HepG2 (cell line): ENCODE data around the gene FCGR3B. TPM values are rescaled to one million over a fixed set of nuclear protein-coding genes. Genes with fewer than 3 reads are reported as not detected.
"Not testable (repeated sequence)": the region's sequence is repeated elsewhere in the genome, so short reads cannot be mapped to it uniquely, and the experiment has no call there.

Experiments
- ATAC-seq: fragments of 200-7000 bp; cut with Tn5 transposase; 3 replicates; pipeline ENCODE4 v1.9.1; 2020; ENCODE audit warnings: mild to moderate bottlenecking, moderate library complexity
- BruUV-seq: library from RNA; stranded (reverse); fragments of 400-500 nt; replicated peaks from 2 replicates; lab custom pipeline; 2021; lab: Mats Ljungman, UMichigan
- CTCF ChIA-PET: fragments of 300-600 bp; formaldehyde crosslinking; extraction: SDS; loops from one replicate; lab custom pipeline; 2021; ENCODE audit warnings: low total read pairs, inconsistent platforms, low intra/inter-chr PET ratio; lab: Yijun Ruan, JAX
- POLR2A ChIA-PET: fragments of 350-600 bp; sonication (Branson Sonifier 250); formaldehyde crosslinking; loops from one replicate; lab custom pipeline; 2020; ENCODE audit warnings: antibody characterized with exemption, inconsistent platforms; lab: Yijun Ruan, JAX
- DNase-seq: peaks from one replicate; pipeline ENCODE4 v3.0.0-alpha.2; 2015; ENCODE audit warnings: low spot score
- FAIRE-seq: peaks from 3 replicates; lab custom pipeline; 2011; peaks lifted over from hg19 to GRCh38; lab: Jason Lieb, UNC
- H2AFZ ChIP-seq: one replicate; pipeline ENCODE4 v1.6.1; 2011; ENCODE audit warnings: low read length, inconsistent platforms
- H3K27ac ChIP-seq: fragments of 300-600 bp; 3 replicates; pipeline ENCODE4 v1.8.0; 2011; ENCODE audit warnings: mixed run types, mild to moderate bottlenecking, mixed read lengths, low read length, inconsistent platforms; ENCODE audit not compliant: insufficient read depth; ENCODE audit errors: extremely low read length
- H3K27me3 ChIP-seq, 2 experiments: fragments of 200-600 bp in 1 of 2; 2 replicates in 1 of 2; 3 replicates in 1 of 2; pipeline versions ENCODE4 v1.6.0 to v1.8.0; 2011; ENCODE audit warnings: low read length in 2 of 2, mild to moderate bottlenecking in 2 of 2, moderate library complexity in 2 of 2, inconsistent platforms in 1 of 2; ENCODE audit not compliant: insufficient read depth in 2 of 2, control insufficient read depth in 1 of 2
- H3K36me3 ChIP-seq, 2 experiments: fragments of 200-600 bp in 1 of 2; replicated peaks in 1 of 2; 2 replicates in 1 of 2; 3 replicates in 1 of 2; pipeline versions ENCODE4 v1.5.1 to v1.8.0; 2011; ENCODE audit warnings: low read length in 2 of 2, inconsistent platforms in 1 of 2; ENCODE audit not compliant: insufficient read depth in 2 of 2, control insufficient read depth in 1 of 2
- H3K4me1 ChIP-seq: 2 replicates; pipeline ENCODE4 v1.5.1; 2012; ENCODE audit warnings: low read length, inconsistent platforms; ENCODE audit not compliant: insufficient read depth
- H3K4me2 ChIP-seq: 2 replicates; pipeline ENCODE4 v1.6.0; 2011; ENCODE audit warnings: low read depth, low read length, inconsistent platforms
- H3K4me3 ChIP-seq, 3 experiments: fragments of 200-600 bp in 1 of 3; sonication (generic), shearing (Covaris generic) in 1 of 3; replicated peaks in 1 of 3; 2 replicates each; pipeline ENCODE4 v1.5.1; 2011 to 2016; ENCODE audit warnings: low read length in 3 of 3, inconsistent platforms in 2 of 3, low read depth in 2 of 3, mild to moderate bottlenecking in 2 of 3, control low read depth in 1 of 3, mixed read lengths in 1 of 3; ENCODE audit not compliant: insufficient read depth in 1 of 3
- H3K79me2 ChIP-seq: one replicate; pipeline ENCODE4 v1.6.1; 2011; ENCODE audit warnings: low read length, inconsistent platforms; ENCODE audit not compliant: insufficient read depth
- H3K9ac ChIP-seq: 2 replicates; pipeline ENCODE4 v1.6.0; 2011; ENCODE audit warnings: mild to moderate bottlenecking, low read depth, low read length, inconsistent platforms; ENCODE audit not compliant: insufficient read depth
- H3K9me3 ChIP-seq: 2 replicates; pipeline ENCODE4 v1.5.1; 2012; ENCODE audit warnings: mild to moderate bottlenecking, low read length
- H4K20me1 ChIP-seq: 2 replicates; pipeline ENCODE4 v1.6.0; 2011; ENCODE audit warnings: inconsistent platforms, mild to moderate bottlenecking, low read length, moderate library complexity; ENCODE audit not compliant: insufficient read depth
- WGBS: methylation state at CpG from one replicate; pipeline ENCODE4 v1.1.6; 2017; ENCODE audit warnings: low lambda C conversion rate; 5-methylcytosine and 5-hydroxymethylcytosine counted together
- in situ Hi-C: cut with HindIII; loops from 2 replicates; pipeline ENCODE4 v1.10.0; 2017; ENCODE audit warnings: low pct_unique_long_range_greater_than_20kb; ENCODE audit not compliant: extremely low pct_ligation_motif_present
- intact Hi-C: fragments of 100-400 bp; cut with micrococcal nuclease; formaldehyde crosslinking; loops from one replicate; pipeline ENCODE4 v1.10.0; 2022; ENCODE audit not compliant: unreplicated experiment
- polyA plus RNA-seq, 8 experiments: library from polyadenylated mRNA; depleted of rRNA in 3 of 8; stranded (reverse) in 7 of 8; unstranded in 1 of 8; fragments of >200 nt; fragmentation: Illumina TruSeq in 4 of 8; extraction: Trizol in 4 of 8; gene quantifications; 2 replicates each; pipeline versions ENCODE4 v1.2.1 to v1.2.3, GENCODE V29; 2011 to 2016; ENCODE audit warnings: low read depth in 4 of 8, missing spikeins in 1 of 8, mixed read lengths in 1 of 8; ENCODE audit not compliant: insufficient read depth in 1 of 8
- total RNA-seq, 5 experiments: library from RNA; depleted of rRNA; stranded (reverse); fragments of >200 nt; fragmentation: Illumina TruSeq; extraction: Trizol; gene quantifications; 2 replicates each; pipeline ENCODE4 v1.2.3, GENCODE V29; 2016; ENCODE audit warnings: low read depth in 1 of 5

The FCGR3B gene
- total and polyA plus RNA-seq, 2 of the 13 experiments (the other 11 are each of a cell fraction or from before 2014, with no cell fraction given), result not detected

GRCh38 chr1:161589920-161590319 is 41.1 kb downstream of the FCGR3B start:
- H3K27me3 ChIP-seq, FAIRE-seq, H3K36me3 ChIP-seq, H3K9me3 ChIP-seq, BruUV-seq, H3K79me2 ChIP-seq, POLR2A ChIA-PET, H3K4me3 ChIP-seq, CTCF ChIA-PET, DNase-seq, H3K4me2 ChIP-seq, H3K9ac ChIP-seq, H3K4me1 ChIP-seq, ATAC-seq, H4K20me1 ChIP-seq, intact Hi-C loops, H2AFZ ChIP-seq, H3K27ac ChIP-seq, in situ Hi-C loops: not testable (repeated sequence)
- no CpG with 5 or more reads among the region's 6 CpGs for WGBS

DNA sequence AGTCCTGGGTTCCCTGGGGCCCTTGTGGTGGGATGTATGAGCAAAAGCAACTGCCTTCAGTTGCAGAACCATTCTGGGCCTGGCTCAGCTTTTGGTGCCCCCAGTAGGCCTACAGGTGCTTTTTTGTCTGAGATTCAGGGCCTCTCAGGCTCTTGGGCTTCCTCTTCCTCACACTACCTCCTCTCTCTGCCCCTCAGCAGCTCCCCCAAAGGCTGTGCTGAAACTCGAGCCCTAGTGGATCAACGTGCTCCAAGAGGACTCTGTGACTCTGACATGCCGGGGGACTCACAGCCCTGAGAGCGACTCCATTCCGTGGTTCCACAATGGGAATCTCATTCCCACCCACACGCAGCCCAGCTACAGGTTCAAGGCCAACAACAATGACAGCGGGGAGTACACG is 41.6 kb downstream of the FCGR3B start:
- H3K4me1 ChIP-seq, ATAC-seq, BruUV-seq, H3K4me3 ChIP-seq, H3K79me2 ChIP-seq, H3K9ac ChIP-seq, POLR2A ChIA-PET, H4K20me1 ChIP-seq, CTCF ChIA-PET, H3K36me3 ChIP-seq, in situ Hi-C loops, H3K27me3 ChIP-seq, H3K27ac ChIP-seq, H3K4me2 ChIP-seq, H3K9me3 ChIP-seq, FAIRE-seq, intact Hi-C loops, DNase-seq, H2AFZ ChIP-seq: not testable (repeated sequence)
- no CpG with 5 or more reads among the region's 8 CpGs for WGBS

DNA sequence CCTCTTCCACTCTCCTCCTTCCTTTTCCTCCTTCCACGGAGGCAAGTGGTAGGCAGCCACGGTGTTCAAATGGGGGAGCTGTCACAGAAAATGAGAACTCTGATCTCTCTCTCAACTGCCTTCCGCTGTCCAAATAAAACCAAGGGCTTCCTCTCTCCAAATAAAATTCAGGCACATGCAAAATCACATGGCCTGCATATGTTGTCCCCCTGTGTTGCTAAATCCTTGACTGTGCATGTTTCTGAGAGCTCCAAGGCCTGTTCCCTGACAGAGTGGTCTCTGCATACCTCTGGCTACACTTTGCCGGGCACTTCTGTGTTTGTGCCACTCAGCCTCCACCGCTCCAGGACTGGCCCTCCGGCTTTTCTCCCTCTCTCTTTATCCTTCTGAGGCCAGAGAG is 42.4 kb downstream of the FCGR3B start:
- ATAC-seq, result peak; percentile 25; the same call in 1 of the 3 replicates
- not testable (repeated sequence) for BruUV-seq

DNA sequence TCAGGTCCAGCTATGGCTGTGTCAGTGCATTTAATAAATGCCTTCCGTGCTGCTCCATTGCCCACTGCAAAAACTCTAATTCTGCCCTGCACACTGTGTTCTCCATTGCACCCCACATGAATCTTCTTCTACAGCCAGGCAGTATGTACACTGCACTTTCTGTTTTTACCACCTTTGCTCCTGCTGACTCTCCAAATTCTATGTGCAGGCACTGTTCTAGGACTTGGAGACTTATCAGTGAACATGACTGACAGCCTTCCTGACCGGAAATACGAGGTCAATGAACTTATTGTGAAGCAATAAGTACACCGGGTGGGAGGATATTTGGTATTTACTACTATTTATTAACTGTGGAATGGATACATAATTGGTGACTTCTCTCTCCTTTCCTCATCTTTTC is 48.1 kb downstream of the FCGR3B start:
- H4K20me1 ChIP-seq, H3K4me3 ChIP-seq, H3K79me2 ChIP-seq, H3K9me3 ChIP-seq, POLR2A ChIA-PET, H3K4me2 ChIP-seq, H2AFZ ChIP-seq, BruUV-seq, CTCF ChIA-PET, FAIRE-seq, H3K36me3 ChIP-seq, H3K27ac ChIP-seq, in situ Hi-C loops, H3K4me1 ChIP-seq, H3K9ac ChIP-seq, ATAC-seq, DNase-seq, H3K27me3 ChIP-seq, intact Hi-C loops: not testable (repeated sequence)
- no CpG with 5 or more reads among the region's 4 CpGs for WGBS

More for the DNA sequence above, 42.4 kb downstream of the FCGR3B start:
- H3K79me2 ChIP-seq, in situ Hi-C loops, H3K27me3 ChIP-seq, CTCF ChIA-PET, H3K4me3 ChIP-seq, H4K20me1 ChIP-seq, H3K9me3 ChIP-seq, FAIRE-seq, H3K27ac ChIP-seq, H2AFZ ChIP-seq, H3K9ac ChIP-seq, DNase-seq, POLR2A ChIA-PET, intact Hi-C loops, H3K4me1 ChIP-seq, H3K4me2 ChIP-seq, H3K36me3 ChIP-seq: not testable (repeated sequence)
- no CpG with 5 or more reads among the region's 6 CpGs for WGBS
